ENCODE measurements around the gene CENPX.

The CENPX gene

DNA sequence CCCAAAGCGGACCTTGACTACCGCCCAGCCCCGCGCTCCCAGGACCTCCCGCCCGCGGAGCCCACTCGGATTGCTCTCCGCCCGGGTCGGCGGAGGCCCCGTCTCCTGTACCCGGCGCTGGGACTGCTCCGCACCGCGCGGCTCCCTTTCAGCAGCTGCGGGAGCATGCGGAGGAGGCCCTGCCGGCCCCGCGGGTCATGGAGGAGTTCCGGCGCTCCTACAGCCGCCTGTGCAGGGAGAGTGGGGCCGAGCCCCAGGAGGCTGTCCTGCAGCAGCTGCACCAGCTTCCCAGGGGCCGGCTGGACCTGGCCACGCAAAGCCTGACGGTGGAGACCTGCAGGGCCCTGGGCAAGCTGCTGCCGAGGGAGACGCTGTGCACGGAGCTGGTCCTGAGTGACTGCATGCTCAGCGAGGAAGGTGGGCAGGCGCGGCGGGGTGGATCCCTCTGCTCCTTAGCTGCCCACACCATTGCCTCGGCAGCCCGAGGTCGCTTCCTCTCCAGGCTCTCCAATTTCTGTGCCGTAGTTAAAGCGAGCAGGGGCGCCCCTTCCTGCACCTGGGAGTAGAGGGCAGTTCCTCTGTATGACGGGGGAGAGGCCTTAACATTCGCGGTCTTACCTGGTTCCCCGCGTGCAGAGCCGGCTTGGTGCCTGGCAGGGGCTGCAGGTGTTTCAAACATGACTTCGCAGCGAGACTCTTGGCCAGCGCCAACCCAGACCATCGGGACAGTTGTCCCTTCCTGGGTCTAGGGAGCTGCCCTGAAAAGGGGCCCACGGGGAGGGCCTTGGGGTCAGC, 966 bp upstream of the CENPX start:
- no peak for DNase-seq

DNA sequence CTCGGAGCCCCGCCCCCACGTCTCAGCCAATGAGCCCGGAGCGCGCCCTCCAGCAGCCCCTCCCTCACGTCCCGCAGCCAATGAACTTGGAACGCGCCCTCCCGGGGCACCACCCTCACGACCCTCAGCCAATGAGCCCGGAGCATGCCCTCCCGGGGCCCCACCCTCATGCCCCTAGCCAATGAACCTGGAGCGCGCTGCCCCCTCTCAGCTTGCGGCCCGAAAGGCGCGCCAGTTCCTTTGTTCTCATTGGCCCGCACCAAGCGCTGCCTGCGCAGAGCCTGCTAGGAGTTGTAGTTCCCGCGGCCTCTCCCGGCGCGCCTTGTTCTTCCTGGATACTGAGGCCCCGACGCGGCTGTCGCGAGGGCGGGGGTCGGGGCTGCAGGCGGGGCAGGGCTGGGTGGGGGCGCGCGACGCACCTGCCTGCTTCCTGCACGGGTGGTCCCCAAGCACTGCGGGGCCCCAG, 336 bp upstream of the CENPX start, which contains the start of gene LRRC45:
Gene LRRC45, plus strand, starts transcription at position 325 of the 466 bp plus-strand sequence. CDS start 339 bp downstream, outside the sequence.
- peak; percentile 100 for DNase-seq

DNA sequence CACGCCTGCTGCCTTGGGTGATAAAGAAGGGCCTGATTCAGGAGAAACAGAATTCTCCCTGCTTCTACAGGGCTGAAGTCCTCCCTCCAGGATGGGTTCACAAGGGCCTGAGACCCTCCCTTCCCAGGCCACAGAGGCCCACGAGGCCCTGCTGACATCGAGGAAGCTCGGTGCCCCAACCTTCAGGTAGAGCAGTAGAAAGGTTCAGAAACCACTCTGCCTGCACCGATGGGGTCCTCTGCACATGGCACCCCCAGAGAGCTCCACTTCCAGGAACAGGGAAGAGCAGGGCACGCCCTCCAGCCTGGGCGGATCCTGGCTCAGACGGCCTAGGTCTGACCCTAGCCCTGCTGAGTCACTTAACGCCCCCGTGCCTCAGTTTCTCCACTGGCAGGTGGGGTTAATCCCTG, 773 bp downstream of the CENPX start:
- no peak for DNase-seq

DNA sequence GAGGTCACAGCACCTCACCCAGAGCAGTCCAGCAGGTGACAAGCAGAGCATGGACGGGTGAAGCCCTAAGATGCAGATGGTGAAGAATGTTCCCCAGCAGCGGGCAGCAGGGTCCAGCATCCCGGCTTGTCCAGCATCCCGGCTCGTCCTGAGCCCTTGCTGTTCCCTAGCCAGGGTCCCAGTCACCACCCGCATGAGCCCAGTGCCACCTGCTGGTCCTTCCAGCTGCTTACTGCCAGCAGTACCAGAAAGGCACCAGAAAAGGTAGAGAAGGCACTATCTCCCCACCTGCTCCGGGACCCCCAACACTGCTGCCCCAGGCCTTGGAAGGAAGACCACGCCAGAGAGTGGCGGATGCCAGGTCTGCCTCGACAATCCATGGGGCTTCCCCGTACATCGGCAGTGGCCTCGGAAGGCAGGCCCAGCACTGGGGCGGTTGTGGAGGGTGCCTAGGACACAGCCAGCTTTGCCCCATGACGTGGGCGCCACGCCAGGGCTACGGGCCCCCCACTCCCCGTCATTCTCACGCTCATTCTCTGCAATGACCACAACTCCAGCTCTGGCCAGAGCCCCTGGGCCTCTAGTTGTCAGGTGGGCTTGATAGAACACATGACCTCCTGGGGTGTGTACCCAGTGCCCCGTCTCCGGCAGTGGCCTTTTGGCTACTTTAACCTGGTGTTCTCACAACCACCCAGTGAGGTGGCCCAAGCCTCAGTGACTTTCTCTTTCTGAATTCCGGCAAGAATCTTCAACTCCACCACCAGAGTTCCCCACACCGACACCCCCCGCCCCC, 1.4 kb downstream of the CENPX start:
- peak; percentile 62 for DNase-seq

DNA sequence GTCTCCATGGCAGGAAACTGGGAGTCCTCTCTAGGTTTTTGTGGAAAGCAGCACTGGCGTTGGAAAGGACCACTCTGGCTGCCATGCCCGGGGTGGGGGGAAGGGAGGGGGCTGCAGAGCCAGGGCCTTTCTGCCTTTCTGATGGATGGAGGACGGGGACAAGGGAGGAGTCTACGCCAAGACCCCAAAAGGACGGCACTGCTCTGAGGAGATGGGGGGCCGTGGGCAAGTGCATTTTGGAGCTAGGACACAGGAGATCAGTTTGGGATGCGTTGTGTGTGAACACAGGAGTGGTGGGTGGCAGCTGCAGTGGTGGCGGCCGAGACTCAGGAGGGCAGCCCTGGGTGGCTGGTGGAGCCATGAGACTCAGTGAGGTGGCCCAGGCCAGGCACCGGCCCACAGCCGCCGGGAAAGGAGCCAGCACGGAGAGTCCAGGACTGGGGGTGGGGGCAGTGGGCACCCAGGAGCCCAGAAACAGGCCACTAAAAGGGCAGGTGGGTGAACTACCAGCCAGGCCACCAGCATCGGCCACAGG, 2.0 kb downstream of the CENPX start:
- no peak for DNase-seq

- DNase-seq: peak; percentile 32
These were observed 2.7 kb downstream of the CENPX start for GRCh38 chr17:82019690-82020571.

- no peak for DNase-seq
These were observed 3.5 kb downstream of the CENPX start for GRCh38 chr17:82018989-82019689.

- no peak for DNase-seq
These were observed 4.3 kb downstream of the CENPX start for GRCh38 chr17:82018152-82018988.

DNA sequence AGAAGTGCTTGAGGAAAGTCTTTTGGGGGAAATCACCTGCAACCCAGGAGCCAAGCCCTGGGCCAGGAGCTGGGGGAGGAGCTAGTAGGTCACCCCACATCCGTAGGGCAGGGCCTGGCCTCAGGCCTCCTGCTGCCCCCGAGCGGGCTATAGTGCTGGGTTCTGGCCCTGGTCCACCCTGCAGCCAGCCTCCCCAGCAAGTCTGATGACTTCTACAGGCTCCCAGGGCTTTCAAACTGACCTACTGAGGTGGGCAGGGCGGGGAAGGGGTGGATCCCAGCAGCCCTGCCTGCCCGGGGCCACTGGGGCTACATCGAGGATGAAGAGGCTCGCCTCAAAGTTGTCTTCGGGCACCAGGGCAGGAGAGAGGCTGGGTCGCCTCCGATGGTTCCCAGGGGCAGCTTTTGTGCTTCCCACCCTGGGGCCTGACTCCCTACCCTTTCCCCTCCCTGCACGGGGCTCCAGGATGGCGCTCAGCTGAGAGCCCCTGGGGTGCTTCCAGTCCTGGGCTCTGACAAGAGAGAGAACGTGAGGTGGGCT, 5.0 kb downstream of the CENPX start:
- no peak for DNase-seq

DNA sequence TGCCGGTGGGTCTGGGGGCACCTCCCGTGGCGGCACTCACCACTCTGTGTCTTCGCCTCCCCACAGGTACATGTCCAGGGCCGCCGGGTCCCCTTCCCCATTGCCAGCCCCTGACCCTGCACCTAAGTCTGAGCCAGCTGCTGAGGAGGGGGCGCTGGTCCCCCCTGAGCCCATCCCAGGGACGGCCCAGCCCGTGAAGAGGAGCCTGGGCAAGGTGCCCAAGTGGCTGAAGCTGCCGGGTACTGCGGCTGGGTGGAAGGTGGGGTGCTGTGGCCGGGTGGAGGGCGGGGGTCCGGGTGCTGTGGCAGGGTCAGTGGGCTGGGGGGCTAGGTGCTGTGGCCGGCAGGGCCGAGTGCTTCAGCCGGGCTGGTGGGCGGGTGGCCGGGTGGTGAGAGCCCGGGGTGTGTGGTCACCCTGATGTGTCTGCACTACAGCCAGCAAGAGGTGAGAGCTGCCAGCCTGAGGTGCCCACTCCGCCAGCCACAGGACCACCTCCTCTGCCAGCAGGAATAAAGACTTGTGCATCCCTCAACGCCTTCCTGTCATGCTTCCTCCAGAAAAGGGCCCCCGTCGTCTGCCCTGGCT, 5.7 kb downstream of the CENPX start:
- DNase-seq: no peak

GRCh38 chr17:82016061-82016874, 6.4 kb downstream of the CENPX start:
- no peak for DNase-seq

- no peak for DNase-seq
These were observed 7.2 kb downstream of the CENPX start for GRCh38 chr17:82015311-82015971.

GRCh38 chr17:82014971-82015310, 7.7 kb downstream of the CENPX start:
- no peak for DNase-seq

DNA sequence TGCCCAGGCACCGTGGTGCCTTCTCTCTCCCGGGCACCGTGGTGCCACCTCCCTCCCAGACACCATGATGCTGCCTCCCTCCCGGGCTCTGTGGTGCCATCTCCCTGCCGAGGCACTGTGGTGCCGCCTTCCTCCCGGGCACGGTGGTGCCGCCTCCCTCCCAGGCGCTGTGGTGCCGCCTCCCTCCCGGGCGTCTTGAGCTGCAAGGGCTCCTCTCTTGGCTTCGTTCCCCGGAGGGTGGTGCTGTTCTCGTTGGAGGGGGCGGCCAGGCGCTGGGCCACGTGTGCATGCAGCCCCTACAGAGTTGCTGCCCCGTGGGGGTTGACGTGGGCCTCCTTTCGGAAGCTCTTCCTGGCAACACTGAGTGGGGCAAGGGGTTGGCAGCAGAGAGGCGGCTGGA, 8.2 kb downstream of the CENPX start:
- DNase-seq: no peak

GRCh38 chr17:82013772-82014321, 8.8 kb downstream of the CENPX start:
- DNase-seq: no peak

DNA sequence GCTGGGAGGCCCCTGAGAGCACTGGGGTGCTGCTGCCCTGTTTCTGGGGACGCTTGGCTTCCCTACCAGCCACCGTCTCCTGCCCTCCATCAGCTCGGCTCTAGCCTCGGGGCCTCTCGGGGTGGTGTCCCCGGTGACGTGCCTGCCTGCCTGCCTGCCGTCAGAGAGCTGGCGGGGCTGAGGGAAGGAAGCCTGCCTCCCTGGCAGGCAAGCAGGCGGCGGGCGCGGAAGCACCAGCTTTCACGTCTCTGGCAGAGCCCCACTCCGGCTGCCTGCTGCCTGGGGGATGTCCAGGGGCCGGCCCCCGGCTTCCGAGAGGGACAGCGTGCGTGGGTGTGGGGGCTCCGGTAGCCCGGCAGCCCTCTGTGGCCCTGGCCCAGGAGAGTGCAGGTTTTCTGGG, 9.3 kb downstream of the CENPX start:
- no peak for DNase-seq

DNA sequence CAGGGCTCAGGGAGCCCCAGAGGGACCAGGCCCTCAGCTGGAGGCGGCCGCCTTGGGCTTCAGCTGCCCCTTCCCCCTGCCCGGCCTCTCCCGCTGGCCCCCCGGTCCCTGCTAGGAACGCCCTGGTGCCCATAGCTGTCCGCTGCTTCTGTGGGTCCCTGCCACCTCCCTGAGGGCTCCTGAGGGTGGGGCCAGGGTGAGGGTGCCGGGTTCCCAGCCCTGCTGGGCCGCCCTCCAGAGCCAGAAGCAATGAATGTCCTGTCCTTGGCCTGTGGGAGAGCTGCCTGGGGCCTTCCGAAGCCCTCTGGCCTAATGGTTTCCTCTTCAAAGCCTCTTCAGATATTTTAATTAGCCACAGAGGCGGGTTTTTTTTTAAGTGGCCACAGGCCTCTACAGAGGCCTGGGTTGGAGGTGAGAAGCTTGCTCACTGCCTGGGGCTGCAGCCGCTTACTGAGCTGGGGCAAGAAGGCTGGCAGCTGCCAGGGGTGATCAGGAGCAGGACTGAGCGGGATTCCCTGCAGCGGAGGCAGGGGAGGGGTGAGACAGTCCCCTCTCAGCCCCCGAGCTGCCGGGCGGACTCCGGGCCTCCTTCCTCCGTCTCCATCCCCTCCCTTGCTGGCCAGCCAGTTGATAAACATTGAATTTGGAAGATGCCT, 9.9 kb downstream of the CENPX start:
- no peak for DNase-seq

DNA sequence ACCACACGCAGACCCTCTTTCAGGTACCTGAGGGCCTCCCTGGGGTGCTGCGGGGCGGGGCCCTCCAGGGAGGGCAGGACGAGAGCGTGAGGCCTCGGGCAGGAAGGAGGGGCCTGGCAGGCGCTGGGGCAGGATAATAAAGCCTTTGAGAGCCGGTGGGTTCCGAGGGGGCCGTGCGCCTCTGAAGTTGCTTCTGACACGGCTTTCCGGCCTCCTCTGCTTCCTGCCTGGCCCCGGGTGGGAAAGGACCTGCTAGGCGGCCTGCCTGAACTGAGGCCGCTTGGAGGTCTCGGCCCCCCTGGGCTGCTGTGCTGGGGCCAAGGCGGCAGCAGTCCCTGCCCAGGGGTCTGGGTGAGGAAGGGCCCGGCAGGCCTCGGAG, 10.4 kb downstream of the CENPX start:
- DNase-seq: no peak

Measured in fibroblast of skin of abdomen (primary cell).